A673 (cell line): ENCODE measurements around the gene RAD54L2.

Experiments
- CTCF ChIP-seq: fragments of 300-800, 200-600 bp; sonication (generic); conservative IDR thresholded peaks from 2 replicates; pipeline ENCODE4 v1.5.1; 2017; ENCODE audit warnings: low read depth, mild to moderate bottlenecking, antibody characterized with exemption, low read length, moderate library complexity, mixed read lengths
- EZH2 ChIP-seq: fragments of 200-600 bp; sonication (generic); IDR thresholded peaks from 2 replicates; pipeline ENCODE4 v1.6.1; 2017; ENCODE audit warnings: borderline replicate concordance, low read depth, mild to moderate bottlenecking, mixed read lengths, antibody characterized with exemption, low read length; ENCODE audit not compliant: poor library complexity, severe bottlenecking

- TF ChIP-seq CTCF (no peak), EZH2 (no peak)
Measured at GRCh38 chr3:51539291-51539941, 897 bp downstream of the RAD54L2 start.
